OCI-LY3 (cell line): ENCODE data around the gene NDC1.

ENCODE experiments used
- H2AFZ ChIP-seq: fragments of 200-600, 300-600 bp; shearing (Covaris generic); 2 replicates; pipeline ENCODE4 v1.6.0; 2014; ENCODE audit warnings: antibody characterized with exemption, low read depth, low read length
- H3K27ac ChIP-seq: fragments of 200-600, 300-600 bp; sonication (generic); 2 replicates; pipeline ENCODE4 v1.5.1; 2014; ENCODE audit warnings: mild to moderate bottlenecking, low read length, moderate library complexity, mixed read lengths
- H3K27me3 ChIP-seq: fragments of 200-600, 300-600 bp; sonication (generic); 2 replicates; pipeline ENCODE4 v1.6.1; 2014; ENCODE audit warnings: low read depth, low read length, mixed read lengths
- H3K36me3 ChIP-seq: fragments of 200-600, 300-600 bp; sonication (generic); replicated peaks from 2 replicates; pipeline ENCODE3; 2014; ENCODE audit warnings: low read depth, low read length, mixed read lengths
- H3K4me1 ChIP-seq: fragments of 300-600, 200-600 bp; sonication (generic); 2 replicates; pipeline ENCODE4 v1.6.1; 2014; ENCODE audit warnings: low read length, mixed read lengths
- H3K4me2 ChIP-seq: fragments of 200-600, 300-600 bp; sonication (generic); 2 replicates; pipeline ENCODE4 v1.6.1; 2014; ENCODE audit warnings: low read length, mixed read lengths
- H3K4me3 ChIP-seq: fragments of 300-600, 200-600 bp; sonication (generic); 2 replicates; pipeline ENCODE4 v1.5.1; 2014; ENCODE audit warnings: antibody characterized with exemption, mild to moderate bottlenecking, low read length, moderate library complexity
- H3K79me2 ChIP-seq: fragments of 300-600, 200-600 bp; shearing (Covaris generic); 2 replicates; pipeline ENCODE4 v1.6.1; 2014; ENCODE audit warnings: mild to moderate bottlenecking, low read length, mixed read lengths
- H3K9ac ChIP-seq: fragments of 300-600, 200-600 bp; shearing (Covaris generic); 2 replicates; pipeline ENCODE4 v1.6.0; 2014; ENCODE audit warnings: mild to moderate bottlenecking, low read length, moderate library complexity
- H3K9me3 ChIP-seq: fragments of 200-600, 300-600 bp; shearing (Covaris generic); 2 replicates; pipeline ENCODE4 v1.6.1; 2014; ENCODE audit warnings: low read length, mixed read lengths; ENCODE audit not compliant: insufficient read depth
- H4K20me1 ChIP-seq: fragments of 200-600, 300-600 bp; sonication (generic); 2 replicates; pipeline ENCODE4 v1.6.1; 2016; ENCODE audit warnings: low read length, mixed read lengths; ENCODE audit not compliant: insufficient read depth
- CTCF ChIP-seq: fragments of 200-600, 300-600 bp; sonication (generic); IDR thresholded peaks from 2 replicates; pipeline ENCODE4 v1.5.1; 2014; ENCODE audit warnings: antibody characterized with exemption, low read length, low read depth
- EZH2phosphoT487 ChIP-seq: fragments of 200-600 bp; shearing (Covaris generic); IDR thresholded peaks from 2 replicates; pipeline ENCODE4 v1.6.1; 2018; ENCODE audit warnings: antibody characterized with exemption, mixed run types, low read depth

The NDC1 gene

GRCh38 chr1:53804791-53805505 lies 33.1 kb downstream of the NDC1 start:
- Histone ChIP-seq H3K4me1 (no peaks in the 10 kb centered on the region), H3K9me3 (no peaks in the 10 kb centered on the region), H4K20me1 (no peaks in the 10 kb centered on the region), H3K27ac (no peak overlapping the region), H3K79me2 (0 out of 2 replicates have a peak, but pooled peaks cover 2% of the 10 kb centered on the region), H3K27me3 (no peaks in the 10 kb centered on the region), H3K9ac (no peak overlapping the region), H3K4me2 (no peak overlapping the region), H2AFZ (no peak overlapping the region), H3K4me3 (no peak overlapping the region), H3K36me3 (peaks cover 24% of the 10 kb centered on the region)
- no peak for TF ChIP-seq CTCF
- TF ChIP-seq EZH2phosphoT487 = no peak

- no peak overlapping the region for H3K4me3 ChIP-seq
- H3K9me3 ChIP-seq = no peaks in the 10 kb centered on the region
- H3K4me1 ChIP-seq = no peaks in the 10 kb centered on the region
- peaks cover 28% of the 10 kb centered on the region for H3K36me3 ChIP-seq
- no peak overlapping the region for H2AFZ ChIP-seq
- TF ChIP-seq CTCF (no peak), EZH2phosphoT487 (no peak)
- no peak overlapping the region for H3K9ac ChIP-seq
- H3K27ac ChIP-seq = no peak overlapping the region
- no peaks in the 10 kb centered on the region for H4K20me1 ChIP-seq
- H3K79me2 ChIP-seq = 0 out of 2 replicates have a peak, but pooled peaks cover 2% of the 10 kb centered on the region
- no peaks in the 10 kb centered on the region for H3K27me3 ChIP-seq
- H3K4me2 ChIP-seq = no peak overlapping the region
Observed at GRCh38 chr1:53804181-53804580, 33.9 kb downstream of the NDC1 start.

GRCh38 chr1:53800621-53801020 lies 37.5 kb downstream of the NDC1 start:
- Histone ChIP-seq H3K4me2 (no peak overlapping the region), H3K36me3 (peaks cover 33% of the 10 kb centered on the region), H3K27ac (no peak overlapping the region), H3K9me3 (no peaks in the 10 kb centered on the region), H3K9ac (no peak overlapping the region), H4K20me1 (no peaks in the 10 kb centered on the region), H3K79me2 (no peaks in the 10 kb centered on the region), H3K27me3 (no peaks in the 10 kb centered on the region), H3K4me1 (no peaks in the 10 kb centered on the region), H2AFZ (no peak overlapping the region), H3K4me3 (no peak overlapping the region)
- no peak for TF ChIP-seq CTCF

GRCh38 chr1:53799141-53799540 lies 39.0 kb downstream of the NDC1 start:
- no peak overlapping the region for H3K27ac ChIP-seq
- no peaks in the 10 kb centered on the region for H3K9me3 ChIP-seq
- H4K20me1 ChIP-seq = no peaks in the 10 kb centered on the region
- H3K4me2 ChIP-seq = no peak overlapping the region
- peaks cover 35% of the 10 kb centered on the region for H3K36me3 ChIP-seq
- TF ChIP-seq CTCF = no peak
- TF ChIP-seq EZH2phosphoT487 = no peak
- H3K4me3 ChIP-seq = no peak overlapping the region
- no peak overlapping the region for H2AFZ ChIP-seq
- H3K27me3 ChIP-seq = no peaks in the 10 kb centered on the region
- H3K9ac ChIP-seq = no peak overlapping the region
- no peaks in the 10 kb centered on the region for H3K4me1 ChIP-seq
- no peaks in the 10 kb centered on the region for H3K79me2 ChIP-seq
